ELF-1 (cell line): Measurements from ENCODE around the gene NR5A1.
A peak's percentile ranks its signal among the peaks of the same experiment; 100 is the strongest.

Experiments used
- DNase-seq: peaks from one replicate; pipeline ENCODE4 v3.0.0-alpha.2; 2016; ENCODE audit warnings: low read depth, low spot score

The NR5A1 gene

DNA sequence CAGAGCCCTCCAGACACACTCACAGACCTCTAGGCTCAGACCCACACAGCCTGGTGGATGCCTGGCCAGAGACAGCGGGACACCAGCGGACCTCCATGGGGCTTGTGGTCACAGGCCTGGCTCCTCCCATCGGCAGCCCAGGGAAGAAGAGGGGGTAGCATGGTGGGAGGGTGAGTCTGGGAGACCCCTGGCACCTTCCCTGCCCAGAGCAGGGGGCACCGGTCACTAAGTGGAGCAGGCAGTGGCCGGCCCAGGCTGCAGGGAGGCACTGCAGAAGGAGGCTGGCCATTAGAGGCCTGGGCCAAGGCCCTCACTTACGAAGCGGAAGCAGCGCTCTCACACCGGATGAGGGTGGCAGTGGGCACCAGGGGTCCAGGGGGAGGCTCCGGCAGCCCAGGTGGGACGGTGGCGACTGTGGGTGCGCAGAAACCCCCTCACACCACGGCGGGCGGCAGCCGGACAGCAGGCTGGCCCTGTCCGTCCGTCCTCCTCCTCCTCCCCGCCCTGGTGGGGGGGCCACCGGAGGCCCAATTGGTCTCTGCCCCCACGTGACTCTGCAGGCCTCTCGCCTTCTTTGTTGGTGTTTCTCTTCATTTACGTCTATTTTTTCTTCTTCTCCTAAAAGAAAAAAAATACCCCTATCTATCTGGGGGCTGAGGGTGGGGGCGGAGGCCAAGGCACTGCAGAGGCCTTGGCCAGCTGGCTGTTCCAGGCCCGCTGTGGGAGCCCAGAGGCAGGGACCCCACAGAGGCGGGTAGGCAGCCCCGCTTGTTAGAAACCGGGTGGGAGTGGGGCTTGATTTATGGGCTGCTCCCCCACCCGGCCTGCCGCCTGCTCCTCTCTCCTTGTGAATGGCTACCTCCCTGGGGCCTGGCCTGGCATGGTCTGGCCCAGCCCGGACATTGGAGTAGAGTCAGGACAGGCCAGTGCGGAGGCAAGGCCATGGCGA, at the start of gene NR5A1:
NR5A1 (minus strand) TSS at position 469 of the 949 bp plus-strand sequence. CDS start 4,004 bp downstream, outside the sequence.
- DNase-seq, result no peak

DNA sequence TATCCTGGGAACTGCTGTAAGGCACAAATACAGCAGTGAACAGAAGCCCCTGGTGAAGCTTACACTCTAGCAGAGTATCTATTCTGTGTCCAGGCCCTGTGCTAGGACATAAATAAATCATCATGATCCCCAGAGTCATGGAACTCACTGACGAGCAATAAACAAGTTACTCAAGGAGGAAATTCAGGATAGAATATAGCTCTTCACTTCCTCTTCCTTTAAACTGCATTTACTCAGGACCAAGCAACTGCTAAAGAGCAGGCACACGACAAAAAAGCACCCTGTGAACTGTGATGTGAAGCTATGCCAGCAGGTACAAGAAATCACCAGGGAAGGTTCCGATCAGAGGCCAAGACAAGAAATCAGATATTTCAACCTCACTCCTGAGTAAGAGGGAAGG, 47.8 kb upstream of the NR5A1 start:
- no peak for DNase-seq

DNA sequence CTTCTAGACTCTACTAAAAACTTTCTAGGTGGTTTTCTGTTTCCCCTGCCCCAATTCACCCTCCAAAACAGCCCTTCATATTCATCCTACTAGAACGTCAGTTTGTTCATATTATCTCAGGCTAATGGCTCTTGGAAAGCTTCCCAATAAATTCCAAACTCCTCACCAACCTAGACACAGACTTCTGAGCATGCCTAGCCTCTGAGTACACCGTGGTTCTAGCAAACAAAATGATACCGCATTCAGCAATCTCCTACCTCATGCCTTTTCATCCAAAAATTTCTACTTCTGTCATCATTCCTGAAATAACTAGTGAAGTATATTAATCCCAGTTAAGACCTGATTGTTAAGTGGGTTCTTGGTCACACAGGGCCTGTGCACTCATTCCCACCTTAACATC, 46.5 kb upstream of the NR5A1 start:
- no peak for DNase-seq

DNA sequence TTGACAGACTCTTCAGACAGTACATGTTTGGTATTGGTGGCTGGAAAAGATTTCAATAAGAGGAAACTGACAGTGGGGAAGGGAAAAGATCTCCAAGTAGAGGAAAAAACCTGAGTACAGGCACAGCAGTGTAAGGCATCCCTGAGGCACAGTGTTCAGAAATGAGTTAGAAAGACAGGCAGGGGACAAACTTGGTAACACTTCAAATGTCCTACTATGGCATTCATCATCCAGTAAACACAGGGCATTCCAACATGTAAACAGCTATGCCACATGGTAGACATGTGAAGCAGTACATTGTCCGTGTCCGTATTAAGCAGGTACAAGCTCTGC, 45.0 kb upstream of the NR5A1 start:
- no peak for DNase-seq

DNA sequence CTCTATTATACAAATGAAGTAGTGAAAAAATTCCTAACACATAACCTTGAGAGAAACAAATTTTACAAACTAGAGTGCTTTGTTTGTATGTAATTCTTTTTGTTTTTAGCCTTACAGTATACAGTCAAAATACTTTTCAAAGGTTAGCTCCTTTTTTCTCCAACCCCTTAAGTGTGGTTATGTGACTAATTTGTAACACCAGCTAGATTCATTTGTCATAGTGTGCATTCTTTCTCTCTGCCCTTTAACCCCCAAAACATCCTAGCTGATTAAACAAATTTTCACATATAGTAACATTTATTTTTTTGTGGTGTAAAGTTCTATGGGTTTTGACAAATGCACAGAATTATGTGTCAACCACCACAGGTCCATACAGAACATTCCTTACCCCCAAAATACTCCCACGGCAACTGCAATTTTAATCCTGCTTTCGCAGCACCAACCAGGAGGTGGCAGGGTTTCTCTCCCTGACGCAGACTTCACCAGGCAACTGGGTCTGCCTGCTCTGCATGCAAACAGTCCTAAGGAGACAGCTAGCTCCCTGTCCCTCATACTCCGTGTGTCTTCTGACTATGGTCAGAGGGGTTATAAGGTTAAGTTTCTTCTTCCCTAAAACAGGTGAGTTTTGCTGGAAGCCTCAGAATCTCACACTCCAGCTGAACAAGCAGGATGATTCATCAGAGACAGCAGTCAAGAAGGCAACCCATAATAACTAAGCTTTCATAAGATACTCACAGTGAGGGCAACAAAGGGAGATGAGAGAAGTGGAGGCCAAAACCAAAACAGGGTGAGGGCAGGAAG, 44.5 kb upstream of the NR5A1 start:
- peak; percentile 78 for DNase-seq

DNA sequence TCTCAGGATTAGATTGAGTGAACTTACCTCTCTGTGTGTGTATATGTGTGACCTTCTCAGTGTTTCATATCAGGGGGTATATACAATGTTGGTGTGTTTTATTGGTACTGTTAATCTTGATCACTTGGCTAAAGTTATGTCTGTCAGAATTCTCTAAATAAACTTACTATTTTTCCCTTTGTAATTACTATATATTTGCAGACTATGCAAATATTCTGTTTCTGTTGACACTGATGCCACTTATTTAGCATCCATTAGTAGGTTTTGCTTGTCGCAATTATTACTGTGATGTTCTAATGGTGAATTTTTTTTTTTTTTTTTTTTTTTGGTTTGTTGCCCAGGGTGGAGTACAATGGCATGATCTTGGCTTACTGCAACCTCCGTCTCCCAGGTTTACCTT, 42.9 kb upstream of the NR5A1 start:
- no peak for DNase-seq

DNA sequence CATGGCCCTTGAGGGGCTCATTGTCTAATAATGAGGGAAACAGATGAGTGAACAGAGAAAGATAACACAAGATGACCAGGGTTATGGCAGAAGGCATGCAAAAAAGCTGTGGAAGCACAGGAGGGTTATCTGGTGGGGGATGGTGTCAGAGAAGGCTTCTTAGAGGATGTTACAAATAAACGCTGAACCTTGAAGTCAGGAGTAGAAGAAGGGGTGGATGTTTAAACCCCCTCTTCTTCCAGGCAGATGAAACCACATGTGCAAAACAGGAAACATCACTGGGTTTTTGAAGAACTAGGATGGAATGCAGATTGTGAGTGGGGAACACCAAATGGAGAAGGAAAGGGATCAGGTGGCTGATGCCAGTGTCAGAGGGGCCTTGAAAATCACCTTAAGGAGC, 41.8 kb upstream of the NR5A1 start:
- DNase-seq, result no peak

DNA sequence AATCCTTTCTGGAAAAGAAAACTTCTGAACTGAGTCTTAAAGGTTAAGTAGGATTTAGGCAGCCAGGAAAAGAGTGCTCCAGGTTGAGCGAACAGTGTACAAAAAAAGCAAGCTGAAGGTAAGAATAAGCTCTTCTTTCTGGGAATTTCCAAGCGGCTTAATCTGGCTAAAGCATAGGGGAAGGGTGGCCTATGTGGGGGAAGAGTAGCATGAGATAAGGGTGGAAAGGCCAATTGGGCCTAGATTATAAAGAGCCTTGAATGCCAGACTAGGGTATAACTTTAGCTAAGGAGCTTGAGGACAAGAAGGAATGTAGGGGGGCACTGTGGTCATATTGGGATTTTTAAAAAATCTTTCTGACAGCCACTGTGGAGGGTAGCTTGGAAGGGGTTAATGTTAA, 37.3 kb upstream of the NR5A1 start:
- DNase-seq, result no peak

DNA sequence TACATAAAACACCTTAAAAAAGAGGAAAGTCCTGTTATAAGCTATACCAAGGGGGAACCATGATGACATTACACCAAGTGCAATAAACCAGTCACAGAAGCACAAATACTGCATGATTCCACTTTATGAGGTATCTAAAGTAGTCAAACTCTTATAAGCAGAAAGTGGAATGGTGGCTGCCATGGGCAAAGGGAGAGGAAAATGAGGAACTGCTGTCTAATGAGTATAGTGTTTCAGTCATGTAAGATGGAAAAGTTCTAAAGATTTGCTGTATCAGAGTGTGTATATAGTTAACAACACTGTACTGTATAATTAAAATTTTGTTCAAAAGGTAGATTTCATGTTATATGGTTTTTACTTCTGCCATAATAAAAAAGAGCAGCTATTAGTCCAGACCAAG, 34.6 kb upstream of the NR5A1 start:
- DNase-seq, result no peak

DNA sequence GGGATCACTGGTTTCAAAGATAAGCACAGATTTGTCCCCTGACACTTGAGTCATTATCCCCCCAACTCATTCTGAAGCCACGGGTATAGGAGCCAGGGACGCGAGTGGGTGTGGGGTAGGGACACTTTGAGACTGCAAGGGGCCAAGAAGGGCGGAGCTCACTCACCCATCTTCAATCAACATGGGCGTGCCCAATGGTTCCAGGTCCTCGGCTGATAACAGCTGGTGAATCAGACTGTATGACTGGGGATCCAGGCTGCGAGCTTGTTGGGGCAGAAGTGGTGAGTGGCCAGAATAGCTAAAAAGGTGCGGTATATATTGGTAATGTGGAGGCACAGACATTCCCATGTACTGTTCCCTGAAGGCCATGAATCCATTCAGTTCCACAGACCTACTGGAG, 30.7 kb upstream of the NR5A1 start:
- DNase-seq, result no peak

DNA sequence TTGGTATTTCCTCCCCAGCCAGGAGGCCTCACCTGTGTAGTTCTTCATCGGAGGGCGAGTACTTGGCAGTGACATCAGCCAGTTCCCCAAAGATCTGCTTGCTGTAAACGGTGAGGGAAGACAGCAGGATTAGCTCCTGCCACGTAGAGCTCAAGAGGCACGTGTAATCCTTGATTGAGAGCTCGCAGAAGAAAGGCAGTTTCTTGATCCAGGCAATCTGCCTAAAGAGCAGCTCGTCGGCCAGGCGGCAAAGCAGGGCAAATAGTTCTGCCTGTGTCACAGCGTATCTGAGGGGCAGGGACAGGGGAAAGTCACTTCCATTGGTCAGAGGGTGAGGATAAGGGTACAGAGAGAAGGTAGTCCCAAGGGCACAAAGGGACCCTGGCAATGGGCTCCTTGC, 28.6 kb upstream of the NR5A1 start:
- no peak for DNase-seq

DNA sequence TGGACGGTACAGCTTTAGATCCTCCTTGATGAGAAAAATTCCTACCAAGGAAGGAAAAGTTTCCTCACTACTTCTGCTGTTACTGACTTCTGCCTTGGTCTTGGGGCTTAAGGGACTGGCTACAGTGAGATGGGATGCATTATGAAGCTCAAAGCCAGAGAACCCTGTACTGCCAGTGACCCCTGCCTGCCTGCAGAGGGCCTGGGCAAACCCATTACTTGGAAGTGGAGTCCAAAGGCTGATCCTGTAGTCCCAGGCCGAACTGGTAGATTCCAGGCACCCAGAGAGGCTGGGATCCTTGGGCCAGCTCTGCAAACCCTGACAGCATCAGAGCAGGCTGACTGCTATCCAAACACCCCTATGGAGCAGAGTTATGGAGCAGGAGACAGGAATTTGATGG, 25.7 kb upstream of the NR5A1 start:
- DNase-seq, result no peak

DNA sequence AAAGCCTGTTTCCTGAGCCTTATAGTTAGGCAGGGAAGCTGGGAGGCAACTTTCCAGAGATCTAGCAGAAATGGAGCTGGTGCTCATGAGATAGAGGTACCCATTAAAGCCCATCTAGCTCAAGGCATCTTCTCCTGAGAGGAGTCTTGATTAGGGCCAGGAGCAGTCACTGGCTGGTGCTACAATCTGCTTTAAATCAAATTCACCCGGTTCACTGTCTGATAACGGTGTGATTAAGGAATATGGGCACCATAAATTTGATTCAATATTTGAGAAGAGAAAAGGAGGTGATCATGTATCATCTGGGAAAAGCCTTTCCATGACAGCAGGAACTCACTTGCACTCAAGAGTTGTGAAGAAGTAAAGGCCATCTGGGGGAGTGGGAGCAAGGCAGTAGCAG, 23.9 kb upstream of the NR5A1 start:
- DNase-seq, result no peak

DNA sequence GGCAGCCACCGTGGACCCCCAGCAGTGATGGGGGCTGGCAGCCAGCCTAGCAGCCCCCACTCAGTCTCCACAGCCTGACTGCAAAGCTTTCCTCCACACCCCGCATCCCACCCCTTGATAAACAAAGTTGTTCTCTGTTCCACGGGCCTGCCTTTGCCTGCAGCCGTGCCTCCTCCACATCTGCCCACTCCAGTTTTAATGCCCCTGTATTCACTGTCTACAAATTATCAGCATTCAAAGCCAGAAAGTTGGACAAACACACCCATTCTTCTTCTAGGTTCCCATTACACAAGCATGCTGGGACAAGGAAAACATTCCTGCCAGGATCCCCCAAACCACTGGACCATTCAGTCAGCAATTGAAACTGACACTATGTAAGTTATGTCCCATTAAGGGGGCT, 23.0 kb upstream of the NR5A1 start:
- no peak for DNase-seq

DNA sequence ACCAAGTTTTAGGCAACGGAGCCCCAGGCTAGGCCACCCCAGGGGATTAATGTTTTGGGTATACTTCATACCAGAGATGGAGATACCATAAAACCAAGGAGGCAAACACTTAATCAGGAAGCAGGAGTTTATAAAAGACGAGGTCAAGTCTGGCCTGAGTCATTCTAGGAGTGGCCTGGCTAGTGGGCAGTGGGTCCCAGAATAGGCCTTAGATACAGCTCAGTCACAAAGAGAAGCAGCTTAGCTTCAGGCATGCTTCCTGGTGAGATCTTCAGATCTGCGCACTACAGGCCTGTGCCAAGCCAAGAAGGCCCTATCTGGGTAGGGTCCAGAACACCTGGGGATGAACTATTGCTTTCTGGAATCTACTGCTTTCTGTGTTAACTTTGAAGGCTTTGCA, 20.6 kb upstream of the NR5A1 start:
- no peak for DNase-seq

DNA sequence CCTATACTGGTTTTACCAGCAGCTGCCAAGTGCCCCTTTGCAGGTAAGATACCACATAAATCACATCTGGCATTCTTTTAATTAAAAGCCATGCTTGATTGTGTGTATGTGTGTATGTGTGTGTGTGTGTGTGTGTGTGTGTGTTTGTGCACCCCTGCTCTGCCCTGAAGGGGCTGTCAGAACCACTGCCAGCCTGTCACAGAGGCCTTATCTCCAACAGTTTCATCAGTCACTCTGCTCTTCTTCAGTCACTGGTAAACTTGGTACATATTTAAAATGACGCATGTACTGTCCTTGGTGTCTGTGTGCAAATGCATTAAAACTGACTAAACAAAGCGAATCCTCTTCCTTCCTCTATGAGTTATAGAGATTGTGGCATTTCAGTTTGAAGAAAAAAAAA, 19.0 kb upstream of the NR5A1 start:
- no peak for DNase-seq

DNA sequence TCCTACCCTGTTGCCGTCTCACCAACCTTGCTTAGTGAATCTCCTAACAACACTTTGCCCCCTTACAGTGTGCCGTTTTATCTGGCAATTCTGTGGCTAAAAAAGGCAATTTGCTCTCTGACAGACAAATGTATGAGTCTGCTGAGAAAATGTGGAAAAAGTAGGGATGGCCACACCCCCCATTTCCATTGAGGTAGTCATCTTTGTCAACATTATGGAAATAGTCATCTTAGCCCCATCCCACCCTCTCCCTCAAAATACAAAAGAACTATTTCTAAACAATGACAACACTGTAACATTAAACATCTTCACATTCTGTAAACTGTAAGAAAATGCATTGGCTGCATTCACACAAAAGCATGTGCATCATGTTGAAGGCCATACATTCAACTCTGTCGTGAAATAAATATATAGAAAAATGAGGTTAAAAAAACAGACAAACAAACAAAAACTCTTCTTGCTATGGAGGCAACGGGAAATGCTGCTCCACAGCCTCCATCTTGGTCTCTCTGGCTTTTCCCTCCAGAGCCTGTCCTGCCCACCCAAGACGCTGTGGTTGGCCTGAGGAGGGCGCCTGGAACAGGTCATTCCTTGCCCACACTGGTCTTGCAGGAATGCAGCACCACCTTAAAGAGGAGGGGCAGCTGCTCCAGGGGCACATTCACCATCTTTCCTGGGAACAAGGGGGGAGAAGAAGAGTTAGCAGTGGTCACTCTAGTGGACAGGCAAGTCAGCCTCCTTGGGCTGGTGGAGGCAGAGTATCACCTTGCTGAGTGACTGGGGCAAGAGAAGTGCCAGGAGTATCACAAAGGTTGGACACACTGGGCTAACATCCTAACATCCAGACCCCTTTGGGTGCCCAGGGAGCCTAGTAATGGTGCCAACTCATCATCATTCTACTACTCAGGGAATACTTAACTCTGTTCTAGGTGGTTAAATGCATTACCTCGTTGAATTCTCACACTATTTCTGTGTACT, 15.2 kb upstream of the NR5A1 start:
- DNase-seq, result peak; percentile 68

DNA sequence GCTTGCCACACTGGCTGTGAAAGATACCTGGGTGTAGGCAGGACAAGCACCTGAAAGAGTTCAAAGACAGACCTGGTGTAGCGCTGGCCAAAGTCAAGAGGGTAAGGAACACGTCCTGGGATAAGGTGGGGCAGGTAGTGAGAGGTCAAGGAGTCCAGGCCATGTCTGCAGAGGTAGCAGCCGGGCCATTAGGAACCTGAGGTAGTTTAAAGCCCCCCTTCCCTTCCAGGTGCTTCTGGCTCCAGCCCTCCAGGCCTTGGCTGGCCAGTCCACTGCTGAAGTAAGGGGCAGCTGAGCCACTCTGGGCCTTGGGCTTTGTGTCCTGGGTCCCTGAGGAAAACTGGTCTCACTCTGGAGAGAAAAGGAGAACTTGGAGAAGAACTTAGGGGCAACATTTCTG, 13.9 kb upstream of the NR5A1 start:
- DNase-seq, result no peak

DNA sequence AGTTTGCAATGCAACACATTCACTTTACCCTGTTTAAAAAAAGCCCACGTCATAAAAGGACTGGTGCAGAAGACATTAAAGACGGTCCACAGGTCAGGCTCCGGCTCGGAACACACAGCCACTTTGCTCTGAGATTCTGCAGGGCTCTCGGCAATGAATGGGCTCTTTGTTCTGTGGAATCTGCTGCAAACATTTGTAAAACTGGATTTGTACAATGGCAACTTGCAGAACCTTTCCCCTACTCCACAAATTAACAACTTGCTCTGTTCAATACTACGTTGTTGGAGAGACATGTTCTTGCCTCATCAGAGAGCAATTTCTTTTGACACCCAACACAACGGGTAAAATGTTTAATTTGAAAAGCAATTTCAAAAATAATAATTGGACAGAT, 13.0 kb upstream of the NR5A1 start:
- no peak for DNase-seq

DNA sequence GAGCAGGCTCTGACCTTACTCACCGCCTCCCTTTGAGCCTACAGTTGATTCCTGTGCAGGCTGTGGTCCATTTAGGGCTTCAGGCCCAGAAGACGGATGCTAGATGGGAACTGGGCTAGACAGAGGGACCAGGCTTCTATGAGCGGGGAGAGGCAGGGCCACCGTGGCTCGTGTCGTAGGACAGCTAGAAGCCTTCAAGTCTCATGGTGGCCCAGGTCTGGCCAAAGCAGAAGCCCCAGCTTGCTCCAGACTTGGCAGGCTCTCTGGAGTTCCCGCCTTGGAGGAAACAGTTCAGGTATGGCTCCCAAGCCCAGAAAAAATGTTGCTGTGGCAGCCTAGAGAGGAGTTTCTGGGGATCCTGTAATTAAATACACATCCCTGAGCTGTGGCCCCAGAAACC, 10.9 kb upstream of the NR5A1 start:
- DNase-seq, result no peak

DNA sequence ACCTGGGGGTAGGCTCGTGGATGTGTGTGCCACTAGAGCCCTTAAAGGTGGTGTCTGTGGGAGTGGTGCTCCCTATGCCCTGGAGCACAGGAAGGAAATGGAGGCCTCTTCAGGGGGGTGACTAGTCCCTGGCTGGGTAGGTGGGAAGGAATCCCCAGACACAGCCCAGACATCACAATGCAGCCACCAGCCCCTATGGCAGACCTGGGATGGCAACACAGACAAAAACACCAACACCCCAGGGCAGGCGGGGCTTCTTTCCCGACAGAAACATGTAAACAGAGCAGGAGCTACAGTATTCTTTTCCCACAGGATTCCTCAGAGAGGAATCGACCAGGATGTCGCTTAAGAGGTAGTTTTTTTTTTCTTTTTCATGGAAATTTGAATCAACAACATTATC, 10.4 kb upstream of the NR5A1 start:
- DNase-seq, result peak; percentile 76

DNA sequence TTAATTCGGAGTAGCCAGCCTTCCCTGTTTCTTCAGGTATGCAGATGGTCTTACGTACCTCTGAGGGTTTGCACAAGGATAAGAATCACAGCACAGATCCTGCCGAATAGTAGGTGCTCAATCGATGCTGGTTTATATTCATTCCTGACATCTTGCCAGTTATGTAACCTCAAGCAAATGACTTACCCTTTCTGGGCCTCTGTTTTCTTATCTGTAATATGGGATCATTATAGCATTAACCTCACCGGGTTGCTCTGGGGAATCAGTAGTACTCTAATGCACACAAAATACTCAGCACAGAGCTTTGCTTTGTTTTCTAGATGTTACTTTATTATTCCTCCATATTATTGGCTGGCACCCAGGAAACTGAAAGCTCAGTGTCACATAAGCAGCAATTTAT, 7.7 kb upstream of the NR5A1 start:
- DNase-seq, result no peak
